Suprapubic skin (tissue), 4 donors: ENCODE data around the gene RETN. TPM values are rescaled to one million over a fixed set of nuclear protein-coding genes. Genes with fewer than 3 reads are reported as not detected.
"Not testable (repeated sequence)": the region's sequence is repeated elsewhere in the genome, so short reads cannot be mapped to it uniquely, and the experiment has no call there.

Source experiments
- DNase-seq, 2 donors: peaks; one replicate each; pipeline ENCODE4 v3.0.0-alpha.2; 2019; ENCODE audit warnings: low spot score in 2 of 2
- H3K27ac ChIP-seq: fragments of 200-600 bp; sonication (generic); one replicate; pipeline ENCODE4 v1.5.1; 2019
- H3K27me3 ChIP-seq: fragments of 200-600 bp; sonication (generic); one replicate; pipeline ENCODE4 v1.5.1; 2019
- H3K36me3 ChIP-seq: fragments of 200-600 bp; sonication (generic); one replicate; pipeline ENCODE4 v1.5.1; 2019
- H3K4me1 ChIP-seq: fragments of 200-600 bp; sonication (generic); one replicate; pipeline ENCODE4 v1.5.1; 2019
- H3K4me3 ChIP-seq: fragments of 200-600 bp; sonication (generic); one replicate; pipeline ENCODE4 v1.5.1; 2019; ENCODE audit warnings: mild to moderate bottlenecking
- H3K9me3 ChIP-seq: fragments of 200-600 bp; sonication (generic); one replicate; pipeline ENCODE4 v1.5.1; 2019
- CTCF ChIP-seq, 2 donors: fragments of 200-600 bp in 1 of 2; fragments of 450-650 bp in 1 of 2; sonication (generic) in 1 of 2; IDR thresholded peaks; one replicate each; pipeline ENCODE4 v1.5.1; 2016 to 2019; ENCODE audit warnings: antibody characterized with exemption in 2 of 2, mild to moderate bottlenecking in 1 of 2, moderate library complexity in 1 of 2
- EP300 ChIP-seq: sonication (generic); formaldehyde crosslinking; IDR thresholded peaks from one replicate; pipeline ENCODE4 v1.6.1; 2017; ENCODE audit warnings: antibody characterized with exemption
- POLR2A ChIP-seq, 2 donors: fragments of 450-650 bp; IDR thresholded peaks; one replicate each; pipeline ENCODE4 v1.6.1; 2017; ENCODE audit warnings: antibody characterized with exemption in 2 of 2, mild to moderate bottlenecking in 2 of 2, moderate library complexity in 2 of 2
- POLR2AphosphoS5 ChIP-seq, 3 donors: sonication (generic); formaldehyde crosslinking; IDR thresholded peaks; one replicate each; pipeline ENCODE4 v1.6.1; 2017; ENCODE audit warnings: antibody characterized with exemption in 3 of 3
- WGBS: methylation state at CpG from one replicate; pipeline ENCODE4 v1.1.5; 2018; 5-methylcytosine and 5-hydroxymethylcytosine counted together
- total RNA-seq, 4 donors: library from RNA; depleted of rRNA; stranded (reverse); fragments of >200 nt; gene quantifications; one replicate each; pipeline ENCODE4 v1.1.0, GENCODE V29; 2016

RETN gene
- total RNA-seq, 4 donors from 2014 or later = not detected

GRCh38 chr19:7639863-7640348, 28.9 kb upstream of the RETN start:
- Histone ChIP-seq H3K27ac (no peak overlapping the region), H3K36me3 (peaks cover 8% of the 10 kb centered on the region), H3K27me3 (peaks cover 18% of the 10 kb centered on the region), H3K4me3 (no peak overlapping the region), H3K4me1 (peaks cover 20% of the 10 kb centered on the region), H3K9me3 (no peaks in the 10 kb centered on the region)
- WGBS = 95% methylated on average over 13 of the region's 13 CpGs
- TF ChIP-seq POLR2AphosphoS5 (IDR thresholded peaks at IDR 0.05) = no peak
- no peak for TF ChIP-seq POLR2A (IDR thresholded peaks at IDR 0.05)
- TF ChIP-seq CTCF (IDR thresholded peaks at IDR 0.05) = no peak
- TF ChIP-seq EP300 = no peak
- no peak for DNase-seq

- DNase-seq = no peak
- 87% methylated on average over 11 of the region's 11 CpGs for WGBS
- TF ChIP-seq EP300 (no peak), CTCF (IDR thresholded peaks at IDR 0.05) (no peak), POLR2A (IDR thresholded peaks at IDR 0.05) (no peak), POLR2AphosphoS5 (IDR thresholded peaks at IDR 0.05) (no peak)
- Histone ChIP-seq H3K27ac (no peak overlapping the region), H3K36me3 (peaks cover 8% of the 10 kb centered on the region), H3K27me3 (peaks cover 18% of the 10 kb centered on the region), H3K4me3 (no peak overlapping the region), H3K4me1 (peaks cover 20% of the 10 kb centered on the region), H3K9me3 (no peaks in the 10 kb centered on the region)
Measured at GRCh38 chr19:7640803-7641202, 28.0 kb upstream of the RETN start.

GRCh38 chr19:7641290-7642276, 27.3 kb upstream of the RETN start:
- Histone ChIP-seq H3K4me3 (no peak overlapping the region), H3K9me3 (no peaks in the 10 kb centered on the region), H3K36me3 (peaks cover 10% of the 10 kb centered on the region), H3K27ac (no peak overlapping the region), H3K4me1 (peaks cover 13% of the 10 kb centered on the region), H3K27me3 (peaks cover 15% of the 10 kb centered on the region)
- 81% methylated on average over 35 of the region's 43 CpGs for WGBS
- no peak for DNase-seq
- TF ChIP-seq CTCF (IDR thresholded peaks at IDR 0.05) (no peak), EP300 (no peak), POLR2AphosphoS5 (IDR thresholded peaks at IDR 0.05) (no peak), POLR2A (IDR thresholded peaks at IDR 0.05) (no peak)

- peaks cover 9% of the 10 kb centered on the region for H3K27me3 ChIP-seq
- H3K9me3 ChIP-seq = no peaks in the 10 kb centered on the region
- H3K4me3 ChIP-seq = no peak overlapping the region
- peaks cover 19% of the 10 kb centered on the region for H3K36me3 ChIP-seq
- no peak for DNase-seq
- no peak for TF ChIP-seq POLR2AphosphoS5 (IDR thresholded peaks at IDR 0.05)
- no peak for TF ChIP-seq EP300
- TF ChIP-seq POLR2A (IDR thresholded peaks at IDR 0.05) = no peak
- no peak for TF ChIP-seq CTCF (IDR thresholded peaks at IDR 0.05)
- H3K4me1 ChIP-seq = peaks cover 6% of the 10 kb centered on the region
- 82% methylated on average over 10 of the region's 27 CpGs for WGBS
- H3K27ac ChIP-seq = no peak overlapping the region
Measured at GRCh38 chr19:7642295-7643030, 26.4 kb upstream of the RETN start.

- TF ChIP-seq POLR2AphosphoS5 (IDR thresholded peaks at IDR 0.05) = no peak
- TF ChIP-seq EP300 = no peak
- TF ChIP-seq CTCF (IDR thresholded peaks at IDR 0.05) = no peak
- no peak for TF ChIP-seq POLR2A (IDR thresholded peaks at IDR 0.05)
- Histone ChIP-seq H3K36me3 (peaks cover 22% of the 10 kb centered on the region), H3K27ac (no peak overlapping the region), H3K4me3 (no peak overlapping the region), H3K4me1 (peaks cover under 1% of the 10 kb centered on the region), H3K9me3 (no peaks in the 10 kb centered on the region), H3K27me3 (peaks cover 3% of the 10 kb centered on the region)
- no peak for DNase-seq
- WGBS = 93% methylated on average over 8 of the region's 8 CpGs
Measured at GRCh38 chr19:7643031-7643415, 25.8 kb upstream of the RETN start.

- not testable (repeated sequence) for H3K27me3 ChIP-seq, H3K9me3 ChIP-seq, H3K4me3 ChIP-seq, H3K4me1 ChIP-seq, DNase-seq, H3K27ac ChIP-seq
- WGBS = 88% methylated on average over 10 of the region's 10 CpGs
- peaks cover 22% of the 10 kb centered on the region for H3K36me3 ChIP-seq
Measured at GRCh38 chr19:7643629-7644549, 25.0 kb upstream of the RETN start.
